SJSA1 (cell line): ENCODE data around the gene CYP46A1. TPM values are rescaled to one million over a fixed set of nuclear protein-coding genes. Genes with fewer than 3 reads are reported as not detected.
"Not testable (repeated sequence)": the region's sequence is repeated elsewhere in the genome, so short reads cannot be mapped to it uniquely, and the experiment has no call there.

ENCODE experiments used
- DNase-seq, 2 experiments: peaks; one replicate each; pipeline ENCODE4 v3.0.0-alpha.2; 2015 to 2020; ENCODE audit warnings: low spot score in 2 of 2, low read depth in 1 of 2
- H3K27ac ChIP-seq: fragments of 250-450 bp; sonication (Bioruptor Pico); 2 replicates; pipeline ENCODE4 v1.5.1; 2020; ENCODE audit warnings: mild to moderate bottlenecking, moderate library complexity
- H3K27me3 ChIP-seq: fragments of 250-450 bp; sonication (Bioruptor Pico); replicated peaks from 2 replicates; pipeline ENCODE4 v1.5.1; 2020; ENCODE audit warnings: mild to moderate bottlenecking, moderate library complexity
- H3K36me3 ChIP-seq: fragments of 250-450 bp; sonication (Bioruptor Pico); 2 replicates; pipeline ENCODE4 v1.5.1; 2020; ENCODE audit warnings: mild to moderate bottlenecking
- H3K4me1 ChIP-seq: fragments of 250-450 bp; sonication (Bioruptor Pico); replicated peaks from 2 replicates; pipeline ENCODE4 v1.6.1; 2021; ENCODE audit warnings: mild to moderate bottlenecking
- H3K4me3 ChIP-seq: fragments of 250-450 bp; sonication (Bioruptor Pico); 2 replicates; pipeline ENCODE4 v1.5.1; 2020; ENCODE audit warnings: mild to moderate bottlenecking
- H3K9me3 ChIP-seq: fragments of 250-450 bp; sonication (Bioruptor Pico); replicated peaks from 2 replicates; pipeline ENCODE4 v1.5.1; 2020; ENCODE audit warnings: mild to moderate bottlenecking
- total RNA-seq: library from RNA; depleted of rRNA; stranded (reverse); fragments of >200 nt; shearing (Covaris generic); gene quantifications from 2 replicates; pipeline ENCODE4 v1.2.3, GENCODE V29; 2014

Gene CYP46A1
- total RNA-seq, 1 experiment from 2014 or later: 0.21 TPM

GRCh38 chr14:99753225-99754140, 69.4 kb downstream of the CYP46A1 start:
- H3K27me3 ChIP-seq: no peaks in the 10 kb centered on the region
- DNase-seq: peak in 1 of 2 experiments; percentile 74
- peaks cover 19% of the 10 kb centered on the region for H3K36me3 ChIP-seq
- H3K4me3 ChIP-seq: no peak overlapping the region
- H3K4me1 ChIP-seq: peaks cover 88% of the 10 kb centered on the region
- no peaks in the 10 kb centered on the region for H3K9me3 ChIP-seq
- peak overlapping the region; percentile 97 for H3K27ac ChIP-seq

- peak; percentile 96 to 97 for DNase-seq
Observed at GRCh38 chr14:99754141-99755067, 70.3 kb downstream of the CYP46A1 start.

GRCh38 chr14:99755068-99755405, 70.9 kb downstream of the CYP46A1 start:
- Histone ChIP-seq H3K27me3 (no peaks in the 10 kb centered on the region), H3K9me3 (no peaks in the 10 kb centered on the region), H3K27ac (peak overlapping the region; percentile 97), H3K36me3 (peaks cover 11% of the 10 kb centered on the region), H3K4me1 (peaks cover 95% of the 10 kb centered on the region), H3K4me3 (no peak overlapping the region)
- DNase-seq: no peak

More at GRCh38 chr14:99754141-99755067, 70.3 kb downstream of the CYP46A1 start:
- H3K9me3 ChIP-seq: no peaks in the 10 kb centered on the region
- H3K27ac ChIP-seq: peak overlapping the region; percentile 97
- no peak overlapping the region for H3K4me3 ChIP-seq
- H3K27me3 ChIP-seq: no peaks in the 10 kb centered on the region
- H3K36me3 ChIP-seq: peaks cover 15% of the 10 kb centered on the region
- peaks cover 97% of the 10 kb centered on the region for H3K4me1 ChIP-seq

- H3K27ac ChIP-seq: peak overlapping the region; percentile 97
- no peaks in the 10 kb centered on the region for H3K27me3 ChIP-seq
- no peak overlapping the region for H3K4me3 ChIP-seq
- H3K36me3 ChIP-seq: peaks cover 8% of the 10 kb centered on the region; the same call in 1 of the 2 replicates
- DNase-seq: peak; percentile 88 to 93
- H3K9me3 ChIP-seq: no peaks in the 10 kb centered on the region
- H3K4me1 ChIP-seq: peaks cover 86% of the 10 kb centered on the region
Observed at GRCh38 chr14:99755629-99756603, 71.8 kb downstream of the CYP46A1 start.

- peaks cover 77% of the 10 kb centered on the region for H3K4me1 ChIP-seq
- H3K9me3 ChIP-seq: no peaks in the 10 kb centered on the region
- H3K27me3 ChIP-seq: no peaks in the 10 kb centered on the region
- peaks cover 8% of the 10 kb centered on the region; the same call in 1 of the 2 replicates for H3K36me3 ChIP-seq
- peak overlapping the region; percentile 97 for H3K27ac ChIP-seq
- no peak for DNase-seq
- H3K4me3 ChIP-seq: no peak overlapping the region
Observed at GRCh38 chr14:99756796-99757195, 72.7 kb downstream of the CYP46A1 start.

DNA sequence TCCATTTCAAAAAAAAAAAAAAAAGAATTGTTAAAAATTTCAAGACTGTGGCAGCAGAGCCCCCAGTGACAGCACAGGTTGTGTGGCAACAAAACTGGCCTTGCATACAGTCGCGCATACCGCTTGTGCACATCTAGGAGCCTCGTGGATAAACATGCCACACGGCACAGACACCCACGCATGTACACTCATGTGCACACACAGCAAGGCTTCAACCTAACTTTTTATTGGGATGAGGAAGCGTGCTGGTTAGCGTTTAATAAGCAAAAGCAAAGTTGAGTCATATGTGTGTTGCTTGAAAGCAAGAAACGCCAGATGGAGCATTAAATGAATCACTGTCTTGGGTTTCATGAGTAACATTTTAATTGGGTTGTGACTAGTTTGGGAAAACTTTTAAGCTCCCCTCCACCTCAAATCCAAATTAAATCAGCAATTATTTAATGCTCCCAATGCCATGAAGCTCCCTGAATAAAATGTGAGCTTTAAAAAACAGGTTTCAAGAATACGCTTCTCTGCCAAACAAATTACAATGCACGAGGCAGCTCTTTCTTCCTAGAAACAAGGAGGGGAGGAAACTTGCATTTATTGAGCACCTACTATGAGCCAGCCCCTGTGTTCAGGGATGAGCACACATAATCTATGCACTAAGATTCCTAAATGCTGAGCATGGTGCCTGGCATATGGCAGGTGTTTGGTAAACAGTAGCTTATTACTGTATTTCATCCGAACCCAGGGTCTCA, 73.4 kb downstream of the CYP46A1 start:
- H3K9me3 ChIP-seq: no peaks in the 10 kb centered on the region
- H3K36me3 ChIP-seq: peaks cover 8% of the 10 kb centered on the region; the same call in 1 of the 2 replicates
- DNase-seq: peak; percentile 70 to 83
- H3K4me3 ChIP-seq: no peak overlapping the region
- no peaks in the 10 kb centered on the region for H3K27me3 ChIP-seq
- H3K4me1 ChIP-seq: peaks cover 70% of the 10 kb centered on the region
- peak overlapping the region; percentile 97 for H3K27ac ChIP-seq

- Histone ChIP-seq H3K27me3 (no peaks in the 10 kb centered on the region), H3K36me3 (peaks cover 12% of the 10 kb centered on the region; the same call in 1 of the 2 replicates), H3K27ac (peak overlapping the region; percentile 97), H3K4me3 (no peak overlapping the region), H3K4me1 (peaks cover 64% of the 10 kb centered on the region), H3K9me3 (no peaks in the 10 kb centered on the region)
- DNase-seq: peak; percentile 79 to 83
Observed at GRCh38 chr14:99758121-99758821, 74.2 kb downstream of the CYP46A1 start.

DNA sequence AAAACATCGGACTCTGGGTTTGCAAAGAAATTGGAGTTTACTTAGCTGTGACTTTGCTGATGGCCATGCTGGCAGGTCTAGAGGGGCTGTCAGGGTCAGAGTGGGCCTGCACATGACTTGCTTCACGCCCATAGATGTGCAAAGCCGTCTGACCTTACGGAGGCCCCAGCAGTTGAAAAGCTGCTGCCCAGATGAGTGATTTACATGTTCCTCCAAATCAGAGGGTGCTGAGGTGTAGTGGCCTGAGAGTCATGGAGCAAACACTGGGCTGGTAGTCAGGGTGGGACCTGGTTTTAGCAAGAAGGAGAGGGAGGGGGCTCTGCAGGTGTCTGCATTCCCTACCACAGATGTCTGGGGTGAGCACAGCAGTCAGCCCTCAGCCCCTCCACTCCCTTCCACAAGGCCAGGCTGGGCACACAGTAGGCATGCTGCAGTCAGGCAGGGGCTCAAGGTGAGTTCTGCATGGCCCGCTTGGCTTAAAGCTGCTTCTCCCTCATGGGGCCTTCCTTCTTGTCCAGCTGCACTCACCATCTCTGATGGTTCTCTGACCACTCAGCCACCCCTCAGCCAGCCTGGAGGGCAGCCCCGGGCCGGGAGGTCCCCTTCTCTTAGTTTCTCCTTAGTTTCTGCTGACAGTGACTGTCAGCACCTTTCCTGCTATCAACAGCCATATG, 74.9 kb downstream of the CYP46A1 start:
- Histone ChIP-seq H3K27me3 (no peaks in the 10 kb centered on the region), H3K9me3 (no peaks in the 10 kb centered on the region), H3K4me3 (no peak overlapping the region), H3K4me1 (peaks cover 56% of the 10 kb centered on the region), H3K36me3 (peaks cover 13% of the 10 kb centered on the region; the same call in 1 of the 2 replicates), H3K27ac (peak overlapping the region; percentile 97)
- no peak for DNase-seq

DNA sequence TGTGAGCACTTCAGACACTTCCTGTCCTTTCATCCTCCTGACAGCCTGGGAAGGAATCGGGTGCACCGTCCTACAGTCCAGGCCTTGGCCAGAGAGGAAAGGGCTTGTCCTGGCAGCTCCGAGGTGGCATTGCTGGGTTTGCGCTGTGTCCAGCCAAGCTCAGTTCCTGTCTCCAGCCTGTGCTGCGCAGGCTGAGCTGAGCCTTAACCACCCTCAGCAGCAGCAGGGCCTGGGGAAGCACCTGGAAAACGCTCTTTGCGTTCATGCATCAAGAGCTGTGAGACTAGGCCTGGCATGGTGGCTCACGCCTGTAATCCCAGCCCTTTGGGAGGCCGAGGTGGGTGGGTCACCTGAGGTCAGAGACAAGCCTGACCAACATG, 75.4 kb downstream of the CYP46A1 start:
- H3K27ac ChIP-seq: no peak overlapping the region
- peaks cover 51% of the 10 kb centered on the region for H3K4me1 ChIP-seq
- no peaks in the 10 kb centered on the region for H3K9me3 ChIP-seq
- no peak overlapping the region for H3K4me3 ChIP-seq
- no peaks in the 10 kb centered on the region for H3K27me3 ChIP-seq
- DNase-seq: no peak
- H3K36me3 ChIP-seq: peaks cover 13% of the 10 kb centered on the region; the same call in 1 of the 2 replicates

GRCh38 chr14:99760817-99761216, 76.7 kb downstream of the CYP46A1 start:
- Histone ChIP-seq H3K4me3 (no peak overlapping the region), H3K9me3 (no peaks in the 10 kb centered on the region), H3K36me3 (peaks cover 13% of the 10 kb centered on the region; the same call in 1 of the 2 replicates), H3K27me3 (no peaks in the 10 kb centered on the region), H3K27ac (no peak overlapping the region), H3K4me1 (peaks cover 38% of the 10 kb centered on the region)
- no peak for DNase-seq

GRCh38 chr14:99762911-99763310, 78.8 kb downstream of the CYP46A1 start:
- not testable (repeated sequence) for H3K27me3 ChIP-seq, H3K4me3 ChIP-seq, H3K36me3 ChIP-seq, H3K9me3 ChIP-seq, H3K27ac ChIP-seq, DNase-seq
- H3K4me1 ChIP-seq: peaks cover 17% of the 10 kb centered on the region
